GM21717 (cell line): ENCODE measurements around the gene CERS6.

Experiments
- ATAC-seq: cut with Tn5 transposase; IDR thresholded peaks from one replicate; pipeline ENCODE4 v1.9.1; 2021; ENCODE audit warnings: mild to moderate bottlenecking, moderate library complexity; ENCODE audit not compliant: unreplicated experiment

CERS6 gene

GRCh38 chr2:168528469-168528868 lies 72.4 kb downstream of the CERS6 start:
- ATAC-seq, result no peak

- no peak for ATAC-seq
Measured at GRCh38 chr2:168529054-168529833, 73.2 kb downstream of the CERS6 start.

GRCh38 chr2:168529900-168530561 lies 74.0 kb downstream of the CERS6 start:
- no peak for ATAC-seq

- ATAC-seq, result peak; percentile 53
Measured at GRCh38 chr2:168530982-168531622, 75.0 kb downstream of the CERS6 start.

GRCh38 chr2:168534926-168535325 lies 78.9 kb downstream of the CERS6 start:
- ATAC-seq, result no peak

GRCh38 chr2:168536925-168537466 lies 80.9 kb downstream of the CERS6 start:
- ATAC-seq, result no peak

GRCh38 chr2:168538133-168538532 lies 82.1 kb downstream of the CERS6 start:
- ATAC-seq, result no peak

GRCh38 chr2:168538534-168538933 lies 82.5 kb downstream of the CERS6 start:
- ATAC-seq, result no peak

GRCh38 chr2:168539945-168540344 lies 83.9 kb downstream of the CERS6 start:
- no peak for ATAC-seq

- no peak for ATAC-seq
Measured at GRCh38 chr2:168541858-168542257, 85.8 kb downstream of the CERS6 start.

- no peak for ATAC-seq
Measured at GRCh38 chr2:168543037-168543436, 87.0 kb downstream of the CERS6 start.

- no peak for ATAC-seq
Measured at GRCh38 chr2:168543935-168544334, 87.9 kb downstream of the CERS6 start.

- ATAC-seq, result no peak
Measured at GRCh38 chr2:168545439-168546082, 89.5 kb downstream of the CERS6 start.

GRCh38 chr2:168550670-168551069 lies 94.6 kb downstream of the CERS6 start:
- no peak for ATAC-seq

GRCh38 chr2:168552450-168552856 lies 96.4 kb downstream of the CERS6 start:
- peak; percentile 99 for ATAC-seq

- ATAC-seq, result no peak
Measured at GRCh38 chr2:168555283-168555682, 99.2 kb downstream of the CERS6 start.

- no peak for ATAC-seq
Measured at GRCh38 chr2:168559187-168559586, 103.1 kb downstream of the CERS6 start.

- no peak for ATAC-seq
Measured at GRCh38 chr2:168560817-168561499, 104.9 kb downstream of the CERS6 start.

- ATAC-seq, result no peak
Measured at GRCh38 chr2:168561991-168562390, 105.9 kb downstream of the CERS6 start.

GRCh38 chr2:168562971-168563370 lies 106.9 kb downstream of the CERS6 start:
- no peak for ATAC-seq

GRCh38 chr2:168564641-168565040 lies 108.6 kb downstream of the CERS6 start:
- no peak for ATAC-seq
